Hypothalamus (tissue), 51 donors: ENCODE measurements around the gene CCNYL1.
A peak's percentile ranks its signal among the peaks of the same experiment; 100 is the strongest.
"Not testable (repeated sequence)": the region's sequence is repeated elsewhere in the genome, so short reads cannot be mapped to it uniquely, and the experiment has no call there.

ENCODE experiments used
- DNase-seq, 51 donors: peaks; one replicate each; lab custom pipeline; 2025; lab: John Stamatoyannopoulos, UW

Gene CCNYL1

DNA sequence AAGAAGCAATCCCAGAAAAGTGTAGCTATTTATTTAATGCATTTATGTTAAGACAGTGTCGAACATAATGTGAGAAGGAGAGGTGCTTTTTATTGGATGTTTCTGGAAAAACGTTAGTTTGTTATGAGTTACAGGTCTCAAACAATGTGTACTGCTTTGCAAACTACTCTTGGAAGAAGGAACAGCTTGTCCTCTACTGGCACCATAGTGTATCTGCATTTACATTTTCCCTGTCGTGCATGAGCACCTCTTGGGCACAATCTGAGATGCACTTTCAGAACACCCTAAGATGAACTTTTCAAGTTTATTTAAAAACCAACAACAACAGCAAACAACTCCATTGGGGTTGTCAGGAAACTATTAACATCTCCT, 22.8 kb downstream of the CCNYL1 start:
- peak in 1 of 51 donors; percentile 7 for DNase-seq

DNA sequence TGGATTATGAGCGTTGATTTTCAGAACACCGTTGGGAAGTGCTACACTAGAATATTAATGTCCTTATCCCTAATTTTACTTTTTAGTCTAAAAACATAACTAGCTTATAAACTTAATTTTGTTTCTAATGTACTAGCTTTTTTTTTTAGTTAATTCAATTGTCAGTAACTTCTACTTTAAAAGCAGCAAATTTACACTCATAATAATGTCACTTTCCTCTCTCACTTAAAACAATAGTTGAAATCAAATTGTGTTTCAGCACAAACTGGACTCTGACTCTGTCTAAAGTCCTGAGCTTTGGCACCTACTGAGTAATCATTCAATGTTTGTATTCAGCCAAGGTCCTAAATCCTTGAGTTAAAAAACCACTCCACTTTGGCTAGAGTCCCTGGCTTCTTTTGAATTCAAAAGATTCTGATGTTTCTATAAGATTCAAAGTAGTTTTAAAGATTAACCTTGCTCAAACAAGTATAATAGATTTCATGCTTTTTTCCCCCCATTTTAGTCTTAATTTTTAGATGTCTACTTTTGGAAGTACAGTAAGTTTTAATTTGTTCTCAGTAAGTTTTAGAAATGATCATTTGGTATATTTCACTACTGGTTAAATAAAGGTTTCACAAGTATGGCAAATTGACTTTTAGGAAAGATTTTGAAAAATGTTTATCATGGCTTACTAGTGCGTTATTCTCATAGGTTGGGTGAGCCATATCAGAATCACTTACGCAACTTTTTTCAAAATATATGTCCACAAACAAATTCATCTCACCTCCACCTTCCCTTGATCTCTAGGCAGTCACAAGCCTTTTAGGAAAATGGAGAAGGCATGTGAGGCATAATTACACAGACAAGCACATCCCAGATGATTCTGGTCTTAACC, 23.4 kb downstream of the CCNYL1 start:
- DNase-seq = no peak

DNA sequence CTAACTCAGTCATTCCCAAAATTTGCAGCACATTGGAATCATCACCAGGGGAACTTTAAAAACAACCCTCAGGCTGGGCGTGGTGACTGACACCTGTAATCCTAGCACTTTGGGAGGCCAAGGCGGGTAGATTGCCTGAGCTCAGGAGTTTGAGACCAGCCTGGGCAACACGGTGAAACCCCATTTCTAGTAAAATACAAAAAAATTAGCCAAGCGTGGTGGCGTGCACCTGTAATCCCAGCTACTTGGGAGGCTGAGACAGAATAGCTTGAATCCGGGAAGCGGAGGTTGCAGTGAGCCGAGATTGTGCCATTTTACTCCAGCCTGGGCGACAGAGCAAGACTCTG, 24.0 kb downstream of the CCNYL1 start:
- not testable (repeated sequence) for DNase-seq

DNA sequence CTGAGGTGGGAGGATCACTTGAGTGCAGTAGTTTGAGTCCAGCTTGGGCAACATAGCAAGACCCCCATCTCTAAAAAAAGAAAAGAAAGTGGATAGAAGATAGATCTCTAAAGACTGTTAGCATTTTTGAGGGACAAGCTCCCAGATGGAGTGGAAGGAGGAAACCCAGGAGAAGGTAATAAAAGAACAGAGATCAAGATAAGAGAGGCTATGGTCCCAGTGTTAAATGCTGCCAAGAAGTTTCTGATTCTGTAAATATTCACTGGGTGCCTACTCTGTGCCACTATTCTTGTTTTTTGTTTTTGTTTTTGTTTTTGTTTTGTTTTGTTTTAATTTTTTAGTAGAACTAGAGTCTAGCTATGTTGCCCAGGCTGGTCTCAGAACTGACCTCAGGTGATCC, 32.1 kb downstream of the CCNYL1 start:
- DNase-seq = no peak

DNA sequence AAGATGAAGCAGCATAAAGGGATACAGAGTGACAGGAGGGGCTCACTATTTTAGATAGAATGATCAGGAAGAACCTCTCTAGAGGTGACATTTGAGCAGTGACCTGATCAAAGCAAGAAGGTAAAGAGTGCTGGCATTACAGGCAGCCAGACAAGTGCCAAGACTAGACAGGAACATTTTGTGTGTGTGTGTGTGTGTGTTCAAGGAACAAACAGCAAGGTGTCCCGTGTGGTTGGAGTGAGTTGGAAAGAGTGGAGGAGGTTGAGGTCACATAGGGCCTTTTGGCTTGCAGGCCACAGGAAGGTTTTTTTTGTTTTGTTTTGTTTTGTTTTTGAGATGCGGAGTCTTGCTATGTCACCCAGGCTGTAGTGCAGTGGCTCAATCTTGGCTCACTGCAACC, 32.6 kb downstream of the CCNYL1 start:
- no peak for DNase-seq

DNA sequence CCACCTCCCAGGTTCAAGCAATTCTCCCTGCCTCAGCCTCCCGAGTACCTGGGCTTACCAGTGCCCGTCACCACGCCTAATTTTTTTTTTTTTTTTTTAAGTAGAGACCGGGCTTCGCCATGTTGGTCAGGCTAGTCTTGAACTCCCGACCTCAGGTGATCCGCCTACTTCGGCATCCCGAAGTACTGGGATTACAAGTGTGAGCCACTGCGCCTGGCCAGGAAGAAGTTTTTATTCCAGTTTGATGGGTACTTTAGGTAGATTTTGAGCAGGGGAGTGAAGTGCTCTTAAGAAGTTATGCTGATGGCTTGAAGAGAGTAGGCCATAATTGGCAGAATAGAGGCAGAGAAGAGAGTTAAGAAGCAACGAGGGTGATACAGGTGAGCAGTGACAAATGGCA, 33.0 kb downstream of the CCNYL1 start:
- no peak for DNase-seq

DNA sequence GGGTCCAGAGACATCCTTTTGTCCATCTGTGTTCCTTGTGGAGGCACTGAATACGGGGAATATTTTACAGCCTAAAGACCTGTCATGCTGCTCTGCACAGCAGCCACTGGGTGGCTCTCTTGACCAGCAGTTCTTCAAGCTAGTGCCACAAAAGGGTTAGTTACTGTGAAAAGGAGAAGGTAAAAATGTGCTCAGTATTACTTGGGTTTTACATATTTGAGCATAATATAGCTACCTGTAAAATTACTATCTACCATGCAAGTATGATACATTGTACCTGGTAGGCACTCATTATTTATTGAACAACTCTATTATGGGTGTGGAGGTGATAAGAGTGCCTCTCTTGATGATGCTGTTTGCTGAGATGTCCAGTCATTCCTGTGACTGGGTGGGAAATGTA, 34.7 kb downstream of the CCNYL1 start:
- peak in 30 of 51 donors; percentile 5 to 75 (median 38) for DNase-seq

GRCh38 chr2:207747653-207748560, 36.5 kb downstream of the CCNYL1 start:
- no peak for DNase-seq

GRCh38 chr2:207748993-207749392, 37.6 kb downstream of the CCNYL1 start:
- no peak for DNase-seq

- DNase-seq = no peak
Observed at GRCh38 chr2:207749873-207750272, 38.4 kb downstream of the CCNYL1 start.

DNA sequence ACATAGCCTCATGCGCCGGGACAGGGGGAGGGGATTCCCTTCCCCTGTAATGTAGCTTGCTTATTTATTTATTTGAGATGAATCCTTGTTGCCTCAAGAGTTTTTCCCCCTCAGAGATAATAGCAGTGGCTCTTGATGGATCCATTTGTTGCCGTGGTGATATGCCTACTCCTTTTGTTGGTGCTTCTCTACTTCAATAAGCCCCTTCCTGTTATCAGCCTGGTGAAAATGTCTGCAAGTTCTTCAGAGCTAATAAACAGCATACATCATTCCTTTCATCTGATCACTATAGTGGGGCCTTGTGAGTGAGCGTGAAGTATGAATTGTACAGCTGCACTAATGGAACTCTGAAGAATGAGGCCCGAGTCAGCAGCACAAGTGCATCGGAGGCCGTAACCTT, 38.9 kb downstream of the CCNYL1 start:
- DNase-seq = peak in 1 of 51 donors; percentile 31

DNA sequence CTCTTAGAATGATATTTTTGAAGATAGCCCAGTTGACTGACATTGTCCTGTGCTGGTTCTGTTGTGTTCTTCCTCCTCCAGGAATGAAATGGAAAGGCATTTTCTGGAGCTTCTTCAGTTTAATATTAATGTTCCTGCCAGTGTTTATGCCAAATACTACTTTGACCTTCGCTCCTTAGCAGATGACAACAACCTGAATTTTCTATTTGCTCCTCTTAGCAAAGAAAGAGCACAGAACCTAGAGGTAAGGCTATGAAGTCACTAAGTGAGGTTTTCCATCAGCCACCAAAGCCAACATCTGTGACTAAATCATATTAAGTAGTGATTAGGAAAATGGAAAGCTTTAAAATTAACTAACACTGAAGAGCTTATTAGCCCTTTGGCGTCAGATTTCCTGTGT, 39.4 kb downstream of the CCNYL1 start:
- no peak for DNase-seq

DNA sequence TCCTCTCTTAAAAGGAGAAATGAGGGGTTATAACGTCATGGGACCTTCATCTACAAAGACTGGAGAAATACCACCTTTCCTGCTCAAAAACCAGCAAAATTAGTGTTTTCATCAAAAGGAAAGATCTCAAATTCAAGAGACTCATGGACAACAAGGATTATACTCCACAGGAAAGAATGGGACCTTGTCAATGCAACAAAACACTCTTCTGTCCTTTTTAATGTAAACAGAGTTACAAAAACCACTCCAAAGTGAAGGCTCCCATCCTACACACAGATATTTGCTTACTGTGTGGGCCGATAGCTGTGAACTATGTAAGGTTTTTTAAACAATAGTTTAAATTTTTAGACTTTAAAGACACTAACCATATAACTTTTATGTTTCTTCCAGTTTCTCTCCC, 42.2 kb downstream of the CCNYL1 start:
- not testable (repeated sequence) for DNase-seq

DNA sequence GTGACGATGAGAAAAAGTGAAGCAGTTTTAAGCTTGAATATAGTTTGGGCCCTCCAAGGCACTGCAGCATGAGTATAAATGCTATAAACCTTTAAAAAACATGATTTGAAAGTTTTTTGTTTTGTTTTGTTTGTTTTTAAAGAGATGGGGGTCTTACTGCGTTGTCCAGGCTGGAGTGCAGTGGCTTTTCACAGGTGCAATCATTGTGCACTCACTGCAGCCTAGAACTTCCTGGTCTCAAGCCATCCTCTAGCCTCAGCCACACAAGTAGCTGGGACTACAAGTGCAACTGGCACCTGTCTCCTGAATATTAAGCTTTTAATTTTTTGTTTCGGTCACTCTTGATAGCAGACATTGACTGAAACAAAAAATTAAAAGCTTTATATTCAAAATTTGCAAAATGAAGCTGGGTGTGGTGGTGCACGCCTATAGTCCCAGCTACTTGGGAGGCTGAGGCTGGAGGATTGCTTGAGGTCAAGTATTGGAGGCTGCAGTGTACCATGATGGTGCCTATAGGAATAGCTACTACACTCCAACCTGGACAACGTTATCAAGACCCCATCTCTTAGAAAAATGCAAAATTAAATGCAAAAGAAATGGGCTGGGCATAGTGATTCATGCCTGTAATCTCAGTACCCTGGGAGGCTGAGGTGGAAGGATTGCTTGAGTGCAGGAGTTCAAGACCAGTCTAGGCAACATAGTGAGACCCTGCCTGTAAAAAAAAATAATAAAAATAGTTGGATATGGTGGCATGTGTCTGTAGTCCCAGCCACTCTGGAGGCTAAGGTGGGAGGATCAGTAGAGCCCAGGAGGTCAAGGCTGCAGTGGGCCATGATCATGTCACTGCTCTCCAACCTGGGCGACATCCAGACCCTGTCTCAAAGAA, 43.3 kb downstream of the CCNYL1 start:
- no peak for DNase-seq

GRCh38 chr2:207758025-207758424, 46.6 kb downstream of the CCNYL1 start:
- no peak for DNase-seq

DNA sequence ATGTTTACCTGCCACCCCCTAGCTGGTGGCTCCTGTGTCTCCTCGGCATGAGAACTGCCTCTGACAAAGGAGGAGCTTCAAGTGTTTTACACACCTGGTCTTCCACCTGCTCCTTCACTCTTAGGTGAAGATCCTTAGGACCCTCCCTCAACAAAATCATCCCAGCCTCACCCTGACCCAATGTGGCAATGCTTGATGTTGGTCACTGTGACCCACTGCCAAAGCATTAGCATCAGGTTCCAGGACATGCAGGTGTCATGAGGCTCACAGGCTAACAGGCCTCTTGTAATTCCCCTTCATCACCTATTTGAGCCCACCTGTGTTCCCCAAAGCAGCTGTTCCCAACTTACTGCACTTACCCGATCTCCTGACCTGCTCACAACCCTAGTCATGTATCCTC, 48.5 kb downstream of the CCNYL1 start:
- no peak for DNase-seq

DNA sequence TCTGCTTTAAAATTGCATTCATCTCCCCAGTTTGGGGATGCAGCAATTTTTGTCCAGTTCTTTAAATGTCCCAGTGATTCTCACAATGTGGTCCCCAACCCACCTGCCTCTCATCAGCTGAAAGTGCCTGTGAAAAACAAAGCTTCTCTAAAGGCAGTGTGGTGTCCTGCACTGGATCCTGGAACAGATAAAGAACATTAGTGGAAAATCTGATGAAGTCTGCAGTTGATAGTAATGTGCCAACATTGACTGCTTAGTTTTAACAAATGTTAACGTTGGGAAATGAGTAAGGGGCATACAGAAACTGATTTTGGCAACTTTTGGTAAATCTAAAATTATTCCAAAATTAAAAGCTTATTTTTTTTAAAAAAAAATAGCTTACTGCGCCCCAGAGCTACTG, 49.0 kb downstream of the CCNYL1 start:
- no peak for DNase-seq

DNA sequence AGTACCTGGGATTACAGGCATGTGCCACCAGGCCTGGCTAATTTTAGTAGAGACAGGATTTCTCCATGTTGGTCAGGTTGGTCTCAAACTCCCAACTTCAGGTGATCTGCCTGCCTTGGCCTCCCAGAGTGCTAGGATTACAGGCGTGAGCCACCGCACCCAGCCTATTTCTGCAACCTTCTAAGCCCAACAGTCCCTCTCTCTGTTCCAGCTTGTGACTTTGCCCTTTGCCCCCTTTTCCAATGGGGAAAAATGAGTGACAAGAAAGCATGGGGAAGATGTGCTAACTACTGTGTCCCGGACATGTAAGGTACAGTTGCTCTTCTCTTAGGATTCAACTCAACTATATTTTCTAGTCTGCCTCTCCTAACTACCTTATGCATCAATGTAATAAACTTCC, 50.0 kb downstream of the CCNYL1 start:
- not testable (repeated sequence) for DNase-seq

- DNase-seq = no peak
Observed at GRCh38 chr2:207762146-207762545, 50.7 kb downstream of the CCNYL1 start.

DNA sequence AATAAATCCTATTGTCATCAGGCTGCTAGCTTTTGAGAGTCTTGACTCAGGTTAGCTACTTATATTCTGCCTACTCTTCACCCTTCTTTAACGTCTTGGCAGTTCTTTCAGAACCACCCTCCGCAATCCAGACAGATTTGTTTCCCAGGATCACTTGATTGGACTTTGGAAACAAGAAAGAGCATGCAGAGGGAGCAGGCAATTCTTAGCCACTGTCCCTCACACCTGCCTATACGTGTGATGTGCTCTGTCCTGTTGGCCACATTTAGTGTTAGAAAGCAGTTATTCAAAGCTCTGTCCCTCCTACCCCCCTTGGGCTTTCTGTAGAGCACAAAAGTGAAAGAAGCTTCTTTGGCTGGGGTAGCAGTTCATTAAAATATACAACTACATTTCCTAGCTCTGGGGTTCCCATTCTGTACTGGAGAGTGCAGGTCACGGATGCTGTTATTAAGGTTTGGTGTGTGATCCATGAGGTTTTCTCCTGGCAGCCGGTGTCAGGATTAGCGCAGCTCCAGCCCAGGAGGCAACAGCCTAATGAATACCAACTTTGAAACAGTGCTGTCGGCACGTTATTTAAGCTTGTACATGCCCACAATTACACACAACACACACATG, 52.0 kb downstream of the CCNYL1 start:
- no peak for DNase-seq
